Omental fat pad (tissue), 4 donors: ENCODE measurements around the gene GPR42. TPM values are rescaled to one million over a fixed set of nuclear protein-coding genes. Genes with fewer than 3 reads are reported as not detected.
A peak's percentile ranks its signal among the peaks of the same experiment; 100 is the strongest.

Experiments used
- ATAC-seq: fragments of 150-250 bp; one replicate; pipeline ENCODE4 v1.9.1; 2016; ENCODE audit warnings: mild to moderate bottlenecking, moderate library complexity; ENCODE audit not compliant: low FRiP score
- DNase-seq: peaks from one replicate; pipeline ENCODE4 v3.0.0-alpha.2; 2019; ENCODE audit warnings: low spot score
- total RNA-seq, 4 donors: library from RNA; depleted of rRNA; stranded (reverse); fragments of >200 nt; gene quantifications; one replicate each; pipeline ENCODE4 v1.1.0, GENCODE V29; 2016
- TF ChIP-seq, protein P1 (sequence below), 3 donors: fragments of 450-650 bp; IDR thresholded peaks; one replicate each; pipeline ENCODE4 v1.5.1; 2016 to 2017; ENCODE audit warnings: antibody characterized with exemption in 3 of 3, mild to moderate bottlenecking in 3 of 3, moderate library complexity in 2 of 3

GPR42 gene
- total RNA-seq, 4 donors from 2014 or later, result 0.37 to 0.79 TPM; not detected in 2

DNA sequence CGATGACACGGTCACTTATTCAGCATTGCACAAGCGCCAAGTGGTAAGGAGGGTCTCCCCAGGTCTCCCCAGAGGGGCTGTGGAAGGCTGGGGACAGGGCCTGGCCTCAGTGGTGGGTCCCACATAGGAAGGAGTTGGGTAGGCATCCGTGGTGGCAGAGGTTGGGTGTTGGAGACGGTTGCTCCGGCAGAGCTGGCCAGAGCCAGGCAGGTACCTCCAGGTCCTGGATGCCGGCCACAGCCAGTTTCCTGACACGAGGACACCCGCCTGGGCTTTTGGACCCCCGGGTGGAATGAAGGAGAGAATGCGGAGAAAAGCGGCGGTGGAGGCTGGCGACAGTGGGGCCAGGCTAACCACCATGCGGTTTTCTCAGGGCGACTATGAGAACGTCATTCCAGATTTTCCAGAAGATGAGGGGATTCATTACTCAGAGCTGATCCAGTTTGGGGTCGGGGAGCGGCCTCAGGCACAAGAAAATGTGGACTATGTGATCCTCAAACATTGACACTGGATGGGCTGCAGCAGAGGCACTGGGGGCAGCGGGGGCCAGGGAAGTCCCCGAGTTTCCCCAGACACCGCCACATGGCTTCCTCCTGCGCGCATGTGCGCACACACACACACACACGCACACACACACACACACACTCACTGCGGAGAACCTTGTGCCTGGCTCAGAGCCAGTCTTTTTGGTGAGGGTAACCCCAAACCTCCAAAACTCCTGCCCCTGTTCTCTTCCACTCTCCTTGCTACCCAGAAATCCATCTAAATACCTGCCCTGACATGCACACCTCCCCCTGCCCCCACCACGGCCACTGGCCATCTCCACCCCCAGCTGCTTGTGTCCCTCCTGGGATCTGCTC is 24.4 kb upstream of the GPR42 start:
- DNase-seq (peak; percentile 24), ATAC-seq (no peak)
- TF ChIP-seq, protein P1, sequence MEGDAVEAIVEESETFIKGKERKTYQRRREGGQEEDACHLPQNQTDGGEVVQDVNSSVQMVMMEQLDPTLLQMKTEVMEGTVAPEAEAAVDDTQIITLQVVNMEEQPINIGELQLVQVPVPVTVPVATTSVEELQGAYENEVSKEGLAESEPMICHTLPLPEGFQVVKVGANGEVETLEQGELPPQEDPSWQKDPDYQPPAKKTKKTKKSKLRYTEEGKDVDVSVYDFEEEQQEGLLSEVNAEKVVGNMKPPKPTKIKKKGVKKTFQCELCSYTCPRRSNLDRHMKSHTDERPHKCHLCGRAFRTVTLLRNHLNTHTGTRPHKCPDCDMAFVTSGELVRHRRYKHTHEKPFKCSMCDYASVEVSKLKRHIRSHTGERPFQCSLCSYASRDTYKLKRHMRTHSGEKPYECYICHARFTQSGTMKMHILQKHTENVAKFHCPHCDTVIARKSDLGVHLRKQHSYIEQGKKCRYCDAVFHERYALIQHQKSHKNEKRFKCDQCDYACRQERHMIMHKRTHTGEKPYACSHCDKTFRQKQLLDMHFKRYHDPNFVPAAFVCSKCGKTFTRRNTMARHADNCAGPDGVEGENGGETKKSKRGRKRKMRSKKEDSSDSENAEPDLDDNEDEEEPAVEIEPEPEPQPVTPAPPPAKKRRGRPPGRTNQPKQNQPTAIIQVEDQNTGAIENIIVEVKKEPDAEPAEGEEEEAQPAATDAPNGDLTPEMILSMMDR (IDR thresholded peaks at IDR 0.05), result no peak

DNA sequence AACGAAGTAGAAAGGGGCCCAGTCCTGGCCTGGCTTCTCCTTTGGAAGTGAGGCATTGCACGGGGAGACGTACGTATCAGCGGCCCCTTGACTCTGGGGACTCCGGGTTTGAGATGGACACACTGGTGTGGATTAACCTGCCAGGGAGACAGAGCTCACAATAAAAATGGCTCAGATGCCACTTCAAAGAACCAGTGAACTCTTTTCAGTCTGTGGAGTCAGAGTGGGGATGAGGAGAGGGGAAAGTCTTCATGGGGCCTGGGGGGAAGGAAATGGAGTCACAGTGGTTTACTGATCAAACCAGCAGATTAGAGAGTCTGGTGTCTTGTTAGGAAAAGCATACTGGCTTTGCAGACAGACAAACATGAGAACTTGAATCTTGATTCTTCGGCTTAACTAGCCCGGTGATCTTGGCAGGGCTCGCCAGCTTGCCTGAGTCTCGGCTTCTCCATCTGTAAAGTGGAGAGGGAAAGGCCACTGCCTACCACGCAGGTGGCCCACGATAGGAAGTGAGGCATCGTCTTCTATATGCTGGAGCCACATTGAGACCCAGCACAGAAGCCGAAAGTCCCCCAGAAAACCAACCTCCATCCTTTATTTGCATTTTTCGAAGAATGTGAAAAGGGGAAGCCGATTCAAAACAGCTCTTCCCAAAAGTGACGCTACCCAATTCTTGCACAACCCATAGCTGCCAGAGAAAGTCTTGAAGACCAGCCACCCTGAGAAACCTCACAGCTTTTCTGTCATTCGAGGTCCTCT is 23.5 kb upstream of the GPR42 start, which contains the start of gene FFAR1:
FFAR1 (plus strand) TSS at position 732 of the 759 bp plus-strand sequence. CDS start 3,650 bp downstream, outside the sequence.
- DNase-seq (peak; percentile 18), ATAC-seq (no peak)
- TF ChIP-seq, protein P1 (IDR thresholded peaks at IDR 0.05), result no peak

DNA sequence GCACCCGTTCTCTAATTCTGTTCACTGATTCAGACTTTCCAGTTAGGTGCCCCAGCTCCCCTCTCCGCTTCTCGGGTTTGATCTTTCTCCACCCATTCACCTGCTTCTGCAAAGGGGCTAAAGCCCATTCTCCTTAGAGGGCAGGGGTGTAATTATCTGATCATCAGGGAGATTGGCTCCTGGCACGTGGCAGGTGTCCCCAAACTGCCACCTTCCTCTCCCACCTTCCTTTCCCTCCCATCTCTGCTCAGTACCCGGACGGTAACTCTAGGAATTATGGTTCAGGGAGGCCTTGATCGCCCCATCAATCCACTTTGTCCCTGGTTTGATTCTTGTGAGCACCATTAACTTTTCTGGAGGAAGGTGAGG is 23.0 kb upstream of the GPR42 start:
- peak; percentile 3 for DNase-seq
- ATAC-seq, result no peak
- TF ChIP-seq, protein P1 (IDR thresholded peaks at IDR 0.05), result no peak

DNA sequence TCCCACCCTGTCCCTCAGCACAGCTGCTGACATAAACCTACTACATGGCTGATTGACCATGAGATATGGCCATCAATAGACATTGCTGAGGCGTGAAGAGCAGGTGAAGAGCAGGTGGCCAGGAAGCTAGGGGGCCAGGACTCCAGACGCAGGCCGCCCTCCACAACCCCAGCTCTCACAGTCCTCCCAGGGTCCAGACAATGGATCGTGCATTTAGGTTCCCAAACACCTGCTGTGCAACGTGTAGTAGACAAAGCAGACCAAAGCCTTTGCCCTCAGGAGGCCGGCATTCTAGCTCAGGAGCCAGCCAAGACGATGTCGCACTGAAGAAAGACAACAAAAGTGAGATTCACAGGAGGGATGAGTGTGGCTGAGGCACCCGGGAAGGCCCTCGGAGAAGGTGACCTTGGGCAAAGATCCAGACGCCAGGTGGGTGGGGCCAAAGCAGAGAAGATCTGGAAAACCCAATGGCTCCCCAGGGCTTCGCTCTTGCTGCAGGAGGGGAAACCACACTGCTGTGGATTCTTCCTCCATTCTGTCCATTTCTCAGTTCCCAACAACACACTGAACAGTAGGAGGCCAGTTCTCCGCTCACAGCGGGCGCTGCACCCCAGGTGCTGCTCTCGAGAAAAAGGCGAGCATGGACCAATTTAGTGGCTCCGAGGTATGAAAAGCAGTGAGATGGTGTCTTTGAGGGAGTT is 21.8 kb upstream of the GPR42 start:
- DNase-seq, result peak; percentile 5
- TF ChIP-seq, protein P1 (IDR thresholded peaks at IDR 0.05), result no peak
- no peak for ATAC-seq

DNA sequence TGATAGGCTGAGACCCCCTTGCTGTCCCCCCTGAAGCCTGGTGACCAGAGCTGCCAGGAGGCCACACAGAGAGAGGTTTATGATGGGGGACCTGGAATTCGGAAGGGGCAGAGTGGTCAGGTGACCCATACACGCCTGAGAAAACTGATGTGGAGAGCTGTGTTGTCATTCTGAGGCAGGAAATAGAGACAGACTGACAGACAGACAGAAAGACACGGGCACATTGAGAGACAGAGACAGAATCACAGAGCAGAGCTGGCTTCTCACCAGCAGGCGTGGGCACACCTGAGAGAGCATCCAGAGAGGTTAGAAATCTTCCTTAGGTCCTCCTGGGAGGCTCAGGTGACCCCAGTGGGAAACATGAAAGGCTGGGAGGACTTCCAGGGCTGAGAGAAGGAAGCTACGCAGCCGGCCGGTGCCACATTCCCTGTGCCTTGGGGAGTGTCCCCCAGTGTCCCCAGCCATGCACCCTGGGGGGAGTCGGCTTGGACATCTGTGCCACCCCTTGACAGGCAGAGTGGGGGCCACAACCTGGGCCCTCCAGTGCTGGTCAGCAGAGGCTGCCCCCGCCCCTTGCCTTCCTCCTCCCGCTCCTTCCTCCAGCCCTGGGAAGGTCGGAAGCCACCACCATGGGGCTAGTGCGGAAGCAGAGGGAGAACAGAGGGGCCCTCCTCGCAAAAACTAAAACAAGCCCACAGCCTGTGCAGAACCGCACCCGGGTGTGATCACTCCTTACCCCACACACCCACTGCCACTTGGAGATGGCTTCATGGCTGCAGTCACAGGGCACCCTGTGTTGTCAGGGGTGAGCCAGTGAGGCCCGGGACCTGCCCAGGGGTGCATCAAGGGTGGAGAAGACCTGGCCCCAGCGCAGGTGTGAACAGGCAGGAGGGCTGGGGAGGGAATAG is 21.0 kb upstream of the GPR42 start:
- ATAC-seq (no peak), DNase-seq (peak; percentile 16)
- TF ChIP-seq, protein P1 (IDR thresholded peaks at IDR 0.05), result no peak

DNA sequence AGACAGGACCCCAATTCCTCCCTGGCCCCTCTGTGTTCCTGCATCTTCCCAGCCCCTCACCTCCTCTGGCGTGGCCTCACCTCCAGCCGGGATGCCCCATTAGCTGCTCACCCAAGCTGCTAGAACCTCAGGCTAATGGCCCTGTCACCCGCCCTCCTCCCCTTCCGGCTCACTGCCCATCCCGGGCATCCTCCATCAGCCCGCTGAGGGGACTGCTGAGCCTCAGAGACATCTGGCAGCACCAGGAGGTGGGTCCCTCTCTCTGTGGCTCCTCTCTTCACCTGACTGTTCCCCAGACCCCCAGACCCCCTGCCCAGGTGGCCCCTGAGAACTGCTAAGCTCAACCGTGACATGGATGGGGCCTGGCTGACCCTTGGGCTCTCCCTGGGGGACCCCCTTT is 20.3 kb upstream of the GPR42 start:
- TF ChIP-seq, protein P1 (IDR thresholded peaks at IDR 0.05), result no peak
- DNase-seq, result no peak
- no peak for ATAC-seq
